Hematopoietic multipotent progenitor cell treated with erythropoietin and hydrocortisone succinate and interleukin-3 and kit ligand, for 15 days (in vitro differentiated cells): Measurements from ENCODE around the gene ZBTB7C.

Experiments used
- DNase-seq: peaks from one replicate; pipeline ENCODE4 v3.0.0-alpha.2; 2015; ENCODE audit warnings: low spot score

ZBTB7C gene

DNA sequence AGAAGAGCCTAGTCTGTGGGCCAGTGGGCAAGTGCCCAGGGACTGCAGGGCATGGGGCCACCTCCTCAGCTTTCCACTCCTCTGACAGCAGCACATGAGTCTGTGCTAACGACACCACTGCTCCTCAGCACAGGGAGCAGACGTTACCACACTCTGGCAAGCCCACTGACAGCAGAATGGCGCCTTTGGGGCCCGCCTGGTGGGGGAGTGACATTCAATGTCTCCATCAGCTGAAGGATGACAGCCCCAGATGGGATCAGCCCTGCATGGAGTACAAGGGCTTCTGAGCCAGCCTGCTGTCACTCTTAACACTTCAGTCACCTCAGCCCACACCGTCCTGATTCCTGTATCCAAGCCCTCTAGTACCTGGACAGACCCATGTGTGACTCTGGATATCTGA, 329.3 kb downstream of the ZBTB7C start:
- no peak for DNase-seq

DNA sequence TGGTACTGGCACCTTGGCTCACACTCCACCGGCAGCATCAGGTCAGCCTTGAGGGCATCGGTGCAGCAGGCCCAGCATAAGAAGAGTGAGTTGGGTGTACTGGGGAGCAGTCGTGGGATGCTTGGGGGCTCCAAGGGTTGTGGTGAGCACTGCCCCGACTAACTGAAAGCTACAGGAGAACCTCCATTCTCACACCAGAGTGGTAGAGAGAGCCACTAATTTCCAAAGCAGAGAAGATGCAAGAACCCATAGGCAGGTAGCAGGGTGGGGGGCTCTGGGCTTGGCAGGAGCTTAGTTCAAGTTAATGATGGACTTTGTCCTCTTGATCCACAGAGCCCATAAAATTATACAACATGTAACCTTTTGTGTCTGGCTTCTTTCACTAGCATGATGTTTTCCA, 330.7 kb downstream of the ZBTB7C start:
- no peak for DNase-seq

DNA sequence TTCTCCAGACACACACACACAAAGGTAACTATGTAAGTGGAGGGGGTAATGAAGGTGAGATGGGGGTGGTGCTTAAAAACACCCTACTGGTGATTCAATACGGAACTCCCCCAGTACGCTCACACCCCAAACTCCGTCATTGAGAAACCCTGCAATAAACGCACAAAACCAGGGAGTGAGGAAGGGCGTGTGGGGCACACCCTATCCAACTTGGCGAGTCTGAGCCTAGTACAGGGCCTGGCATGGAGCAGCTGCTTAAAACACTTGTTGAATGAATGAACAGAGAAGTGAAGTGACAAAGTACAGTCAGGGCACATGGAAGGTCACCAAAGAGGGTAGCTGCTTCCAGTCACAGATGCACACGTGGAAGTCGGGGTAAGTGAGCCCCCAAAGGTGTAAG, 331.9 kb downstream of the ZBTB7C start:
- DNase-seq: no peak

DNA sequence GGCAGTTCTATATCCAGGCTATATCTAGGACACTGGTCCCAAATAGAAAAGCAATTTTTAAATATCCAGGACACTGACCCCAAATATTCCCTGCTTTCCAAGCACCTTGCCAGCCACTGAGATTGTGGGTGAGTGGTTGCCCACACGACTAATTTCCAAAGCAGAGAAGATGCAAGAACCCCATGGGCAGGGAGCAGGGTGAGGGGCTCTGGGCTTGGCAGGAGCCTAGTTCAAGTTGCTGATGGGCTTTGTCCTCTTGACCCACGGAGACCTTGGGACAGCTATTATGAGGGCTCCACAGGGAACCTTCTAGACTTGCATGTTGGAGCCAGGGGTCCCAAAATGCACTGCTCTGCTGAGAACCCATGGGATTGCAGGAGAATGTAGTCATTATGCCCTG, 332.7 kb downstream of the ZBTB7C start:
- no peak for DNase-seq

DNA sequence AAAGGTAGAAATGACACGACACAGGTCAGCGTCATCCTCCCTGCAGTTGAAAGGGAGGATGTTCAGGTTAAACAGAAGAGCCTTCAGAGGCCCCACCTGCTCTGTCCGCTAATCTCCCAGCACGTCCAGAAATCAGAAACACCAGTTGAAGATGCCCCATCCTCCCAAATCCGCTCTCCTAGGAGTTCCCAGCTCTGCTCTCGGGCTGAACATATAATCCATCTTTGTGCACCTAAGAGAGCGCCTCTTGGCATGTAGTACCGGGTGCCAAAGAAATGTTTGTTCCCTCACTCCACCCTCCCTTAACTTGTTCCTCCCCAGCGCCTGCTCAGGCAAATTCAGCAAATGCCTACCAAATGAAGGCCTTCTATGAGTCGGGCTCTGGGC, 333.5 kb downstream of the ZBTB7C start:
- DNase-seq: no peak

DNA sequence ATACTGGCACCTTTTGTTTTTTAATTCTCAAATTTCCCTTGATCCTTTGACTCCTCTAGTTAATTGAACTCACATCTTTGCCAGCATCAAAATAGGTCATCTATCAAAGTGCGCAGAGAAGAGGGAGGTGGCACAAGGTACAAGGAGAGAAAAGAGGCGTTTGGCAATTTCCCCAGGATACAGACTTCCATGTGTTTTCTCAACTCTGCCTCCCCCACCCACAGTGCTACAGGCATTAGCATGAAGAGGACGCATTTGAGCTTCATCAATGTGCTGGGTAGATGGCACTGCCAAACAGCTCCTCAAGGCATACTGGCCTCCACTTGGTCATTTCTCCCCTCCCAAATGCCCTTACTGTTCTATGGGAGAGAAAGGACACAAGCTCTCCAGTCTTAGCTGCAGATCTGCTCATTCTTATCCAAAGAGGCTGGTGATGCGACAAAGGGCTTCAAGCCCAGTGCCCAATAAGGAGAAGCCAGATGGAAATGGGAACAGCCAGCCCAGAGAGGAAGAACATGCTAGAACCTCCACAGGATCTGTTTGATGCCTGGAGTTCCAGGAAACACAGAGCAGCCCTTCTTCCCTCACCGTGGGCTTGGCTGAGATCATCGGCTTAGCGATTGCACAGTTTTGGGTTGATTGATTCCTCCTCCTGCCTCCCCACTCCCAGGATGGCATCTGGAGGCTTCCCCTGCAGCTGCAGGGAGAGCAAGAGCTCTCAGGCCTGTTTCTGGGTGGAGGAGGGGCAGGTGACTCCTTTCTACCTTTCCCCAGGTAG, 334.1 kb downstream of the ZBTB7C start:
- DNase-seq: no peak

DNA sequence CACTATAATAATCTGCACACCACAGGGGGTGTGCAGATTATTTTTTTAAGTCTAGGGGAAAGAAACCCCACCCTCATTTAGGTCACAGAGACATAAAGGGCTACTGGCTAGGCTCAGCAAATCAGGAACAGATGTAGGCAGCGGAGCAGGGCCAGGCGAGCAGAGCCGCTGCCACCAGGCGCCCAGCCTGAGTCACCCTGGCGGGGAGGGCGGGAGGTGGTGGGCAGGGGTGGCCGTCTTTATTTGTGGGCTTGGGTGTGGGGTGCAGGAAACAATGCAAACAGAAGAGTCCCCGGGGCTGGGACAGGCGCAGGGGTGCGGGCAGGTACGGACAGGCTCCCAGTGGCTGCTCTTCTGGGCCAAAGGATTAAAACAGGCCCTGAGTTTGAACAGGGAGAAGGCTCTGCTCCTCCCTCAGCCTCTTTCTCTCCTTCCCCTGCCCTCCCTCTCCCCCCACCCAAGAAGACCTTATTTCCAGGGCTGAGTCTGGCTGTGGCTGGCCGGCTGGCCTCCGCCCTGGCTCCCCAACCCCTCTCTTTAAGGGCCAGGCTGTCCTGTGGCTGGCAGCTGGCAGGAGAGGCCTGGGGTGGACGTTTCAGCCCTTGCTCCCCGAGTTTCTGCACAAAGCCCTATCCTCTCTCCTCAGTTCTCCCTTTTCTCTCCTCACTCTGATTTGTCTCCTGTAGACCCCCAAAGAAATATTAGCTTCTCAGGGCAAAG, 335.8 kb downstream of the ZBTB7C start:
- no peak for DNase-seq

DNA sequence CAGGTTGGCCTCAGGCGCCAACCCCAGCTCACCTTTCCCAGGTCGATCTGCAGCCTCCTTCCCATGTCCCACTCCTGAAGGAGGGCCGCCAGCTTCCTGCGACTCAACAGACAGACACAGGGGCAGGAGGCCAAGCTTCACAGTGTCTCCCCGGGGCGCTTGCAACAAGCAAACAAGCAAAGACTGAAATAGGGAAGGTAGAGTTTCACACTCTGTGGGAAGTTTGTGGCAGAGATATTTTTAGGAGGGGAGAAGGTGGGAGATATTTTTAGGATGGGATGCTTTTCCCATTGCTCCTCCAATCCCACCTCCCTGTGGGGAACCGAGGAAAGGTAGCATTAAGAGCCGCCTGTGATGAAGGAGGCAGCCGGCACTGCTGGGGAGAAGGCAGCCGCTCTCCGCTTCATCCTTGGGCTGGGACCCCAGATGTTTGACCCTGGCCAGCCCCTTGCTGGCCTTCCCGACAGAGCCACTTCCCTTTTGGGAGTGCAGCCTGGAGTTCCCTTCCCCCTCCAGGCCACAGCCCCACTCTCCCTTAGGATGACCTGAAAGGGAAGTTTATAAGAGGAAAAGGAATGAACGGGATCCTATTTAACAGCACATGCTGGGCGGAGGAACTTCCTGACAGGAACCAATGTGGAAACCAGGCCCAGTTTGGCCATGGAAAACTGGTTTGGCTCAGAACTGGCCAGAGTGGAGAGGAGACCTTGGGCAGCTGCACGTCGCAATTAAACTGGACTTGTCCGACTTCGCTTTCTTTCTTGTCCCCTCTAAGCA, 336.6 kb downstream of the ZBTB7C start:
- no peak for DNase-seq

DNA sequence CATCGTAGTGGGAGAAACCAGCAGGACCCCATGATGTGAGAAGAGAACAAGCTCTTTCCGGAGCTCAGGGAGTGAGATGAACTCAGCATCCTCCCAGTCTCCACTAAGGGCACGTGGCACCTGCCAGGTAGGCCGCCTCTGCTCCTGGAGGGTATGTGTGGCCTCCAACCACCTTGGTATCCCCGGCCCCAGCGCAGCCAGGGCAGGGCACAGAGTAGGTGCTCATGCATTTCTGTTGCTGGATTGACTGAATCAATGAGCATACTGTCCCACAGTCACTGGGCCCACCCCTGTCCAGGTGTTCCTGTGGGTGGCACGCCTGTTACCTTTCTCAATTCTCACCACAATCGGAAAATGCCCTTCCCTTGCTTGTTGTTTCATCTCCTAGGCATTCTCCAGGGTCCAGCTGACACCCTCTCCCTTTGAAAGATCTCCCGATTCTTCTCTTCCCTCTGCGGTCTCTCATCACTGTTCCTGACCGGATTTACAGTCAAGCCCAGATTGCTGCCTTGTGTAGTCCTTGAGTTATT, 340.2 kb downstream of the ZBTB7C start:
- no peak for DNase-seq

DNA sequence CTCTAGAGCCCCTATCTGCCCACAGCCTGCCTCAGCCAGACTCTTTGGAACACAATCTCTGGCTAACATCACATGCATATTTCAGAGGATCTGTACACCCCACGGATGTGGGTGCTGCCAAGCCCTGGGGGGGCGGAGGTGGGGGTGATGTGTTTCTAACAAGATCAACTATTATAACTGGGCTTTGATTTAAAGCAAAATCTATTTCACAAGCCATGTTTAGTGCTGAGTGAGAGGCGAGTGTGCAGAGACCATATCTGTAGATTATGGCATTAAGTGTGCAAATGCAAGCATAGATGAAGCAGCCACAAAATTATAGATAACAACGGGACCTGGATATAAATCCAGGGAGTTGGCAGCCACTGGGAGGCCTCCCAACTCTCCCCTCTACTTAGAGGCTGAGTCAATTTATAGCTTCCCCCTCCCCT, 342.9 kb downstream of the ZBTB7C start:
- DNase-seq: no peak

DNA sequence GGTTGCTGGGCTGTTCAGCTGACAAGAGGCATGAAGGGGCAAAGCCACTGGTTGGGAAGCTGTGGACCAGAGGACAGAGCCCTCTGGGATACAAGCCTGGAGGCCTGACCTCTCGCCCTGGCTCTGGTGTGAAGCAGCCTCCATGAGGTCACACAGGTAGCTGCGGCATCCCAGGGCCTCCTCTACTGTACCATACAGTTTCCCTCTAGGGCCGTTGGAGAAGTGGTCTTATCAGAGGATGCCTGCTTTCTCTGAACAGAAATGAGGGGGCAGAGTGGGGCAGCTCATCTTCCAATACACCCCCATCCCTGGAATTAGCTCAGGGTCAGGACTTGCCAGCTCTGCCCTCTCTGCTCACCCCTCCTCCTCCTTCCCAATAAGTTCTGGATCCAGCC, 343.6 kb downstream of the ZBTB7C start:
- DNase-seq: no peak

DNA sequence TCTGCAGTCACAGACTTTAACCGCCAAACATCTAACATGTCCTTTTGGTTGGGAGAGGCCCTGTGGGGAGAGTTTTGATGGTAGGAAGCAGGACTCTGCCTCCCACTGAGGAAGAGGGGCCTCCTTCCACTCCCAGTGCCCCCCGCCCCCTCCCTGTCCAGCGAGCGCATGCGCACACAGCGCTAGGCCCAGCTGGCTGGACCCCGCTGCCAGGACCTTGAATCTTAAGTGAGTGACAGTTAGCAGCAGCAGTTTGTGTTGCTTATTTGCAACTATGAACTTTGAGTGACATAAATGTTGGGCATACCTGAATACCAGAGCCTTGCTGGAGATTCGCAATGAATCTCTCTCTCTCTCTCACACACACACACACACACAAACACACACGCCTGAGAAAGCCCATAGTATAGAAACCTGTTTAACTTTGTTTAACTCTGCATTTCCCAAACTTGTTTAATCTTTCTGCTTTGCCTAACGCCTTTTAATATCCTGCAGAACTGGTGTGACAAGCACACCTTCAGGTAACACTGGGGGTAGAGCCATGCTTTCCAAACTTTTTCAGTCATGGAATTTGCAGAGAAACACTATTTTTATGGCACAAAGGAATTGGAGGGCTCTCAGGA, 344.1 kb downstream of the ZBTB7C start:
- no peak for DNase-seq

DNA sequence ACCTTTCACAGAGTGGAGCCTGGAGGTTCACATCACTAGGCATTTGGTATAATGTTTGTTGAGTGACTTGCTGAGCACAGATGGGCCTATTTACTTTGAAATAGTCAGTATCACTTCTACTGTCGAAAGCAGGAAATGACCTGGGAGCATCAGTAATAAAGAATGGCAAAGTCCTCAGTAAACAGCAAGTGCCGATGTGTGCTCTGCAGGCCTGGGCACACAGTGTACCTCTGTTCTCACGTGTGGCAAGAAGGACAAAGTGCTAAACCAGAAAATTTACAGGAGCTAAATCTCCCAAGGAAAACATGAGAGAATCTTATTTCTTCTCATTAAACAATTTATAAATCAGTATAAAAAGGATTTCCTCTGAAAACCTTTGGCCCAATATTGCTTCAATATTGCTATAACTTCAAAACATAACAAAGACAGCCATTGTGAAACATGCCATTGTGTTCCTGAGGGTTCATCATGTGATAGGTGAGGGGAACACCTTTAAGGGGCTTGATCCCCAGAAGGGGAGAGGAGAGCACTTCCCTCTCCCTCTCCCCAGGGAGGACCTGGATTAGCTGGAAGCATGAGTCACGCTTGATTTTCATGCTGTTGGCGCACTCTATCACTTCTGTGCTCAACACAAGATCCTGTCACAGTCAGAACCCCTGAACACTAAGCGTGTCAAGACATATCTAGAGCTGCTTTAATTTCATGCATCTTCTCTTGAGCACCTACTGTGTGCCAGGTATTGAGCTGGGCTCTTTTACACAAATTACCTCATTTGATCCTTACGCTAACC, 347.2 kb downstream of the ZBTB7C start:
- DNase-seq: no peak

DNA sequence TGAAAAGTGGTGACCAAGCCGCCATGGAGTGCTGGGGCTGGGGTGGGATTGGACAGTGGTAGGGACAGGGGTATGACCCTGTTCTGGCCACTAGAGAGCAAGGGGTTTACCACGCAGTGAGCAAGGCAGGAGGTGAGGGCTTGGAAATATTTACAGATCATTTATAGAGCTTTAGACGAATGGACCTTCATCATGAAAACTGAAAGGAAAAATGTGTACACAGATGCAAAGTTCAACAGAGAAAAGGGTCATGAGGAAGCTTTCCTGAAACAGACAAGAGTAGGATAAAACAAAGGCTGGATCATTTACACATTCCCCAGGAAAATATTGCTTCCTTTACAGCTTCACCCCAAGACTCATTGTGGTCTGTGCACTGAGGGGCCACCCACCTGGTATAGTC, 348.2 kb downstream of the ZBTB7C start:
- no peak for DNase-seq

DNA sequence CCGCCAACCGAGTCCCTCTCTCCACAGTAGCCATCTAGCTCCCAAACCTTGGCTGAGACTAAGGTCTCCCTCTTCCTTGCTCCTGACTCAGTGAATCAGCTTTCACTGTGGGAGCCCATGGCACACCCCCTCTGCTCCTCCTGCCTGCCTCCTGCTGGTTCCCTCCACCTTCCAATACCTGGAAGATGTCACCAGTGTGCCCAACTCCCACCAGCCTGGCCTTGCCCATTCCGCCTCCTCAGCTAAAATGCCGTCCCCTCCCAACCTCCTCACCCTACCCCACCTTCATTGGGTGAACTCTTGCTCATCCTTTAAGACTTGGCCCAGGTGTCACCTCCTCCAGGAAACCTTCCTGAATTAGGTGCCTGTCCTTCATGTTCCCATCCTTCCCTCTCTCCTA, 348.8 kb downstream of the ZBTB7C start:
- no peak for DNase-seq

DNA sequence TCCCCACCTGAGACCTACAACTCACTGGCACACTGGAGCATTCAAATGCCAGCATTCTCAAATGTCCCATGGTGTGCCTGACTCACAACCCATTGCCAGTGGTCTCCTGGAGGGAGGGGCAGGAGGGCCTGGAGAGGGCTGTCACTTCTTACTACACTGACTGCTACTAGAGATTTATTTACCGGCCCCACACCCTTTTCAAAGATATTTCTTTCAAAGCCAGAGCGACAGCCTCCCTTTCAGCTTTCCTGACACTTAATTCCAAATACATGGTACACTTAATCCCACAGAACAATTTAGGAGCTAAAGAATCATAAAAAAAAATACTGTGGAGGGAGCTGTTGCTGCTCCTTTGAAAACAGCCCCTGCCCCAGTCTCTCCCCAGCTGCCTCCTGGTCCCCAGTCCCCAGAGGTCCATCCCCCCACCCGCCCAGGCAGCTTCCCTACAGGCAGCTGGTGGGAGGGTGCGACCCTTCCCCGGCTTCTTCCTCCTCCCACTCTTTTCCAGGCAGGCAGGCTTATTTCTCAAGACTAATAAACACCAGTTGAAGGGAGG, 349.6 kb downstream of the ZBTB7C start:
- DNase-seq: no peak

DNA sequence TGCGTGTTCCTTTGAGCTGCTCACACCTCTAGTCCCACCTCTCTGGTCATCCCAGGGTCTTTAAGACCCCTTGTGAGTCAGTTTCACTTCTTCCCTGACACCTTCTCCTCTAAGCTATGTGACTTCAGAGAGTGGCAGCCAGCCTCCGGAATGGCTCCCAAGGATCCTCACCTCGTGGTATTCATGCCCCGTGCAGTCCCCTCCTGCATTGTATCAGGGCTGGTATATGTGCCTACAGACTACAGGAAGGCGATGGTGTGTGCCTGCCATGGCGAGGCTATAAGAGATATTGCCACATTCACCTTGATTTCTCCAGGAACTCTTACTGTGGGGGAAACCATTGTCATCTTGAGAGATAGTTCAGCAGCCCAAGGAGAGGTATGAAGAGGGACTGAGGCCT, 350.7 kb downstream of the ZBTB7C start:
- DNase-seq: no peak

DNA sequence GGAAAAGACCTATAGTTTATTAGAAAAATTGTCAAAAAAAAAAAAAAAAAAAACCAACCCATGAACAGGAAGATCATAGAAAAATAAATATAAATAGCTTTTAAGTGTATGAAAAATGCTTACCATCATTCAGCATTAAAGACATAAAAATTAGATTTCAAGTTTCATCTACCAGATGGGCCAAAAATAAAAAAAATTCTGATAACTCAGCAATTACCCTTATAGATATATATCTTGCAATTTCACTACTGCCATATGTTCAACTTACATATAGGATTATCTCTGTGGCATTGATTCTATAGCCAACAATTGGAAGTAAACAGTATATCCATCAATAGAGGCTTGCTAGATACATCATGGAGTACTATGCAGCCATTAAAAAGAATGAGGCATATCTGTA, 352.2 kb downstream of the ZBTB7C start:
- DNase-seq: no peak

DNA sequence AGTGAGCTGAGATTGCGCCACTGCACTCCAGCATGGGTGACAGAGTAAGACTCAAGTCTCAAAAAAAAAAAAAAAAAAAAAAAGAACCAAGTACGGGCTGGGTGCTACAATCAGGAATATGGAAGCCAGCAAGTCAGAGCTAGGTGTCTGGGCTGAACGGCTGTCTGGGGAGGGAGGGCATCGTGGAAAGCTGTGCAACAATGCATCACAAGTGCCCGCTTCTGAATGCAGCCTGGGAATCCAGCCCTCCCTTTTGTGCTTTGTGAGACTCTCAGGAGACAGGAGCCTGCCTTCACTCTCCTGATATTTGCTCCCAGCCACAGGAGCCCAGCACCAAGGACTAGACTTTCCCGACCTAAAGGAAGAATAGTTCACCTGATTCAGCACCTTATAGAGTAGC, 353.8 kb downstream of the ZBTB7C start:
- DNase-seq: no peak

DNA sequence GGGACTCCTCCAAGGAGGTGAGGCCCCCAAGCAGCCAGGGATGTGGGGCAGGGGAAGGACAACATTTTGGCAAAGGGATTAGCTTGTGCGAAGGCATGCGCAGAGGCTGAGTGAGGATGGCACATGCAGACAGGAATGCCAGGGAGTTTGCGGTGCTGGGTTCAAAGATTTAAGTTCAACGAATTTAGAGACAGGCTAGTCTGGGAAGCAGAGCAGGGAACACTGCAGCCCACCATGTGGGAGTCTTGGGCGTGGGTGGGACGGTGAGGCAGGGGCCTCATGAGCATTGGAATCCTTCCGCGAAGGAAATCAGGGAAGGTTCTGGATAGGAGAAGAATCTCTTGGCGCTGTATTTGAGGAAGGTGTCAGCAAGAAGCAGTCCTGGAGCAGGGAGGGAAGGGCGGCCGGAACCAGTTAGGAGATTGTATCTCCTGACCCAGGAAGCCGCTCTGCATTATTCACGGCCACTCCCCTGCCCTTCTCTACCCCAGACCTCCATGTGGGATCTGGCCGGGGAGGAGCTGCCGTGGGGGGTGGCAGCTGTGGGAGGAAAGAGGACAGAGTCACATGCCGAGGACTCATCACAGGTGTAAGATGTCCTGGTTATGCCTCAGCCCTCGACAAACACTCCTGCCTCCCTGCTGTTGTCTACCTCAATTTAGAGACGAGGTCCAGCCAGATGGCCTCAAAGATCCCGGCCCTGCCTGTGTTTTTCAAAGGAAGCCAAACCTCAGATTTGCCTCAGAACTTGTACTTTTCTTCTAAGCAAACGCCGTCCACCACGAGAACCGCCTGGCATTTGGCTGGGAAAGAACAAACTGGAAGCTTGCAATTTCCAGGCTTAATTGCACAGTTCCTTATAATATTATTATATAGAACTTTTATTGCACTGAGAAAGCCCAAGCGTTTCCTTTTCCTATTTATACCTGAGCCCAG, 355.0 kb downstream of the ZBTB7C start:
- no peak for DNase-seq
